Measurements from ENCODE around the gene PACS2.

DNA sequence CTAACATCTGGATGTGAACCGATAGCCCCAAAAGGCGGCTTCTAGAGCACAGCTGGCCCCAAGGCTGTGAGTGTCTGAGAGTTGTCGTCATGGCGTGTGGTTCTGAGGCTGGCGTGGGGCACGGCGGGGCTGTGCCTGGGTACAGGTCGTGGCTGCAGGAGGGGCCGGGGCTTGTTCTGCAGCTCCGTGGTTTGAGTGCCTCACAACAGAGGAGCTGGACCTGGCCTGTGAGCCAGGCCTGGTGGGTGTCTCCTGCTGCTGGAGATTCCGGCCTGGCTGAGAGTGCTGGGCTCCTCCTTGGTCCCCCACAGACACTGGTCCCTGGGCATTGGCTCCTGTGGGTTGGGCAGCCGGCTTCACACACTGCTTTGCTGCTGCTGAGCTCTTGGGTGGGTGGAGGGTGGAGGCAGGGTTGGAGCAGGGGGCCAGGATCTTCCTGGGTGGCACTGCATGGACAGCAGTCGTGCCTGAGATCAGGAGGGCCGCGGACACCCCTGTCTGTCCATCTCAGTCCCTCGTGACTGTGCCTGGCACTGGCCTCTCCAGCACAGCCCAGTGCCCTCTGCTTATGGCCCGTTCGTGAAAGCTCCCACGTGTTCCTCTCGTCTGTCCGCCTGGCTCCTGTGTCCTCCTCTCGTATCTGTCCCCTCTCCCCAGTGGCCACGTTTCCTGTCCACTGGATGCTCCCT, 52.0 kb downstream of the PACS2 start:
- TF ChIP-seq CTCF (IDR thresholded peaks at IDR 0.05) (no peak), EZH2 (IDR thresholded peaks at IDR 0.05; ENCODE audit: borderline replicate concordance, insufficient read depth, low read depth, low read length, poor library complexity, severe bottlenecking) (no peak)
